Hematopoietic multipotent progenitor cell treated with erythropoietin and hydrocortisone succinate and interleukin-3 and kit ligand, for 15 days (in vitro differentiated cells): Measurements from ENCODE around the gene OCA2.
"Not testable (repeated sequence)": the region's sequence is repeated elsewhere in the genome, so short reads cannot be mapped to it uniquely, and the experiment has no call there.

ENCODE experiments used
- DNase-seq: peaks from one replicate; pipeline ENCODE4 v3.0.0-alpha.2; 2015; ENCODE audit warnings: low spot score

The OCA2 gene

GRCh38 chr15:27871078-27871901, 227.8 kb downstream of the OCA2 start:
- no peak for DNase-seq

GRCh38 chr15:27870320-27870719, 228.8 kb downstream of the OCA2 start:
- DNase-seq = no peak

- DNase-seq = no peak
These were observed 229.3 kb downstream of the OCA2 start for GRCh38 chr15:27869697-27870281.

GRCh38 chr15:27868828-27869404, 230.2 kb downstream of the OCA2 start:
- no peak for DNase-seq

GRCh38 chr15:27867861-27868260, 231.3 kb downstream of the OCA2 start:
- no peak for DNase-seq

GRCh38 chr15:27866505-27867165, 232.5 kb downstream of the OCA2 start:
- DNase-seq = no peak

- no peak for DNase-seq
These were observed 233.2 kb downstream of the OCA2 start for GRCh38 chr15:27865926-27866325.

GRCh38 chr15:27865323-27865922, 233.7 kb downstream of the OCA2 start:
- no peak for DNase-seq

- DNase-seq = no peak
These were observed 234.4 kb downstream of the OCA2 start for GRCh38 chr15:27864719-27865118.

- no peak for DNase-seq
These were observed 235.0 kb downstream of the OCA2 start for GRCh38 chr15:27864086-27864485.

GRCh38 chr15:27863000-27863399, 236.1 kb downstream of the OCA2 start:
- DNase-seq = no peak

- no peak for DNase-seq
These were observed 237.9 kb downstream of the OCA2 start for GRCh38 chr15:27861171-27861570.

GRCh38 chr15:27855137-27855536, 244.0 kb downstream of the OCA2 start:
- no peak for DNase-seq

GRCh38 chr15:27854601-27855000, 244.5 kb downstream of the OCA2 start:
- DNase-seq = no peak

GRCh38 chr15:27853624-27854455, 245.3 kb downstream of the OCA2 start:
- no peak for DNase-seq

- no peak for DNase-seq
These were observed 247.3 kb downstream of the OCA2 start for GRCh38 chr15:27851858-27852210.

GRCh38 chr15:27850981-27851857, 247.9 kb downstream of the OCA2 start:
- no peak for DNase-seq

- DNase-seq = no peak
These were observed 249.1 kb downstream of the OCA2 start for GRCh38 chr15:27850050-27850449.

GRCh38 chr15:27848936-27849335, 250.2 kb downstream of the OCA2 start:
- DNase-seq = not testable (repeated sequence)
